H1 (cell line): ENCODE measurements around the gene ANKLE1. TPM values are rescaled to one million over a fixed set of nuclear protein-coding genes. Genes with fewer than 3 reads are reported as not detected.

Experiments
- CHD1 ChIP-seq: IDR thresholded peaks from 2 replicates; pipeline ENCODE4 v1.6.1; 2012; ENCODE audit warnings: low read depth, low read length, improper control_type of control experiment
- JUND ChIP-seq: IDR thresholded peaks from 2 replicates; pipeline ENCODE4 v1.6.1; 2011; ENCODE audit warnings: mild to moderate bottlenecking, improper control_type of control experiment, low read length
- RBBP5 ChIP-seq: IDR thresholded peaks from 2 replicates; pipeline ENCODE4 v1.7.1; 2012; ENCODE audit warnings: low read depth, mild to moderate bottlenecking, inconsistent platforms, low read length, moderate library complexity, borderline replicate concordance
- RXRA ChIP-seq: IDR thresholded peaks from 2 replicates; pipeline ENCODE4 v1.6.1; 2011; ENCODE audit warnings: low read depth, mild to moderate bottlenecking, low read length, moderate library complexity; ENCODE audit not compliant: insufficient read depth
- polyA plus RNA-seq, 7 experiments: library from polyadenylated mRNA; depleted of rRNA in 3 of 7; stranded (reverse) in 5 of 7; unstranded in 2 of 7; fragments of >200 nt in 5 of 7; fragments of 200-250 nt in 2 of 7; gene quantifications; 1 replicate in 5 of 7; 2 replicates in 1 of 7; 4 replicates in 1 of 7; pipeline versions ENCODE4 v1.2.1 to v1.2.3, GENCODE V29; 2011 to 2013; ENCODE audit warnings: missing spikeins in 2 of 7, mixed read lengths in 2 of 7
- total RNA-seq: library from RNA; stranded (reverse); fragmentation: NEBNext Ultra II Directional; extraction: Animal tissue kit (Norgen Biotek cat#: 25700); gene quantifications from 2 replicates; pipeline ENCODE4 v1.2.1, GENCODE V29; 2021

The ANKLE1 gene
- total and polyA plus RNA-seq, 2 of the 8 experiments (the other 6 are each of a cell fraction or from before 2014, with no cell fraction given) = 6.1 to 9.6 TPM

GRCh38 chr19:17279436-17279835 is 2.3 kb upstream of the ANKLE1 start (continued):
- no peak for TF ChIP-seq RXRA
- no peak for TF ChIP-seq JUND
- TF ChIP-seq RBBP5 = no peak
- no peak for TF ChIP-seq CHD1
